Measurements from ENCODE around the gene LSM2. TPM values are rescaled to one million over a fixed set of nuclear protein-coding genes. Genes with fewer than 3 reads are reported as not detected.
A peak's percentile ranks its signal among the peaks of the same experiment; 100 is the strongest.
"Not testable (repeated sequence)": the region's sequence is repeated elsewhere in the genome, so short reads cannot be mapped to it uniquely, and the experiment has no call there.

Gene LSM2
- total and polyA plus RNA-seq, 9 of the 15 experiments (the other 6 are each of a cell fraction or from before 2014, with no cell fraction given): 154 to 407 (median 223) TPM

GRCh38 chr6:31817133-31817928, 10.6 kb upstream of the LSM2 start:
- WGBS (ENCODE audit: insufficient coverage, low coverage, missing lambda C conversion rate): under 1% methylated on average over 14 of the region's 37 CpGs
- Histone ChIP-seq H3K4me3 (peak overlapping the region; percentile 54), H3K27ac (ENCODE audit: extremely low read depth, low read depth, low read length) (peak overlapping the region; percentile 21; the same call in 1 of the 3 replicates), H3K4me2 (ENCODE audit: insufficient read depth, low read length) (peak overlapping the region; percentile 89), H3K79me2 (ENCODE audit: control insufficient read depth, insufficient read depth, low read length) (peaks cover 61% of the 10 kb centered on the region), H3K4me1 (replicated peaks in 1 of 2; ENCODE audit: control insufficient read depth in 2 of 2, insufficient read depth in 2 of 2, low read length in 2 of 2) (peaks cover 38 to 45% of the 10 kb centered on the region in 2 experiments), H3K9ac (ENCODE audit: insufficient read depth in 1 of 2, low read depth in 2 of 2, low read length in 2 of 2) (peak overlapping the region; percentile 53 to 90), H3K36me3 (ENCODE audit: control insufficient read depth, insufficient read depth, low read length) (peaks cover 23% of the 10 kb centered on the region), H4K20me1 (replicated peaks; ENCODE audit: control insufficient read depth, insufficient read depth, low read length) (peaks cover 16% of the 10 kb centered on the region)
- H3K27me3 ChIP-seq (ENCODE audit: control insufficient read depth in 2 of 2, insufficient read depth in 2 of 2, low read length in 2 of 2); in situ Hi-C loops (cut with MboI); CTCF ChIA-PET (ENCODE audit: low intra/inter-chr PET ratio); intact Hi-C loops (cut with micrococcal nuclease); H3K9me1 ChIP-seq (ENCODE audit: control insufficient read depth, insufficient read depth, low read length); DNase-seq (ENCODE audit: extremely low read depth in 1 of 4, low spot score in 3 of 4); H2AFZ ChIP-seq (ENCODE audit: low read depth, low read length); H3K9me3 ChIP-seq (replicated peaks; ENCODE audit: control insufficient read depth, insufficient read depth, low read depth, low read length): not testable (repeated sequence)
- BruUV-seq (replicated peaks): TSS peak; percentile 60
- ATAC-seq (peak; percentile 3), FAIRE-seq (peak; percentile 42)
- POLR2A ChIA-PET: interaction anchor here (0.8 to 1.9 kb wide), 15 partner anchors 9 to 266 kb away, joined by 3 to 20 read pairs (median 4); partner anchors contain the start of genes CLIC1, GPANK1, HSPA1B and LSM2
- TF ChIP-seq, protein P1, sequence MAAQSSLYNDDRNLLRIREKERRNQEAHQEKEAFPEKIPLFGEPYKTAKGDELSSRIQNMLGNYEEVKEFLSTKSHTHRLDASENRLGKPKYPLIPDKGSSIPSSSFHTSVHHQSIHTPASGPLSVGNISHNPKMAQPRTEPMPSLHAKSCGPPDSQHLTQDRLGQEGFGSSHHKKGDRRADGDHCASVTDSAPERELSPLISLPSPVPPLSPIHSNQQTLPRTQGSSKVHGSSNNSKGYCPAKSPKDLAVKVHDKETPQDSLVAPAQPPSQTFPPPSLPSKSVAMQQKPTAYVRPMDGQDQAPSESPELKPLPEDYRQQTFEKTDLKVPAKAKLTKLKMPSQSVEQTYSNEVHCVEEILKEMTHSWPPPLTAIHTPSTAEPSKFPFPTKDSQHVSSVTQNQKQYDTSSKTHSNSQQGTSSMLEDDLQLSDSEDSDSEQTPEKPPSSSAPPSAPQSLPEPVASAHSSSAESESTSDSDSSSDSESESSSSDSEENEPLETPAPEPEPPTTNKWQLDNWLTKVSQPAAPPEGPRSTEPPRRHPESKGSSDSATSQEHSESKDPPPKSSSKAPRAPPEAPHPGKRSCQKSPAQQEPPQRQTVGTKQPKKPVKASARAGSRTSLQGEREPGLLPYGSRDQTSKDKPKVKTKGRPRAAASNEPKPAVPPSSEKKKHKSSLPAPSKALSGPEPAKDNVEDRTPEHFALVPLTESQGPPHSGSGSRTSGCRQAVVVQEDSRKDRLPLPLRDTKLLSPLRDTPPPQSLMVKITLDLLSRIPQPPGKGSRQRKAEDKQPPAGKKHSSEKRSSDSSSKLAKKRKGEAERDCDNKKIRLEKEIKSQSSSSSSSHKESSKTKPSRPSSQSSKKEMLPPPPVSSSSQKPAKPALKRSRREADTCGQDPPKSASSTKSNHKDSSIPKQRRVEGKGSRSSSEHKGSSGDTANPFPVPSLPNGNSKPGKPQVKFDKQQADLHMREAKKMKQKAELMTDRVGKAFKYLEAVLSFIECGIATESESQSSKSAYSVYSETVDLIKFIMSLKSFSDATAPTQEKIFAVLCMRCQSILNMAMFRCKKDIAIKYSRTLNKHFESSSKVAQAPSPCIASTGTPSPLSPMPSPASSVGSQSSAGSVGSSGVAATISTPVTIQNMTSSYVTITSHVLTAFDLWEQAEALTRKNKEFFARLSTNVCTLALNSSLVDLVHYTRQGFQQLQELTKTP (IDR thresholded peaks at IDR 0.05; ENCODE audit: low read depth in 1 of 2, partially characterized antibody in 2 of 2): peak in 1 of 2 experiments; percentile 21
- TF ChIP-seq RBFOX2 (IDR thresholded peaks at IDR 0.05; ENCODE audit: low read depth, low read length) (peak; percentile 53; the same call in 1 of the 2 replicates), ZNF23 (CRISPR knock-in tag; IDR thresholded peaks at IDR 0.05) (0 out of 2 replicates have a peak, but pooled peaks have one; percentile 27), HEY1 (CRISPR knock-in tag; IDR thresholded peaks at IDR 0.05; ENCODE audit: borderline replicate concordance) (peak; percentile 9; the same call in 1 of the 2 replicates), PHTF2 (CRISPR knock-in tag; IDR thresholded peaks at IDR 0.05) (peak; percentile 84; the same call in 1 of the 2 replicates), MTA1 (IDR thresholded peaks at IDR 0.05; ENCODE audit: borderline replicate concordance) (0 out of 2 replicates have a peak, but pooled peaks have one; percentile 22), ZBTB7A (IDR thresholded peaks at IDR 0.05; ENCODE audit: borderline replicate concordance, control insufficient read depth, low read depth, low read length) (peak; percentile 72; the same call in 1 of the 2 replicates), SIN3A (IDR thresholded peaks at IDR 0.05; ENCODE audit: borderline replicate concordance in 2 of 2, control insufficient read depth in 1 of 2, low read depth in 2 of 2, low read length in 2 of 2) (0 out of 4 replicates have a peak, but pooled peaks of 1 of the 2 experiments have one; percentile 67)
- TF ChIP-seq, protein P2, sequence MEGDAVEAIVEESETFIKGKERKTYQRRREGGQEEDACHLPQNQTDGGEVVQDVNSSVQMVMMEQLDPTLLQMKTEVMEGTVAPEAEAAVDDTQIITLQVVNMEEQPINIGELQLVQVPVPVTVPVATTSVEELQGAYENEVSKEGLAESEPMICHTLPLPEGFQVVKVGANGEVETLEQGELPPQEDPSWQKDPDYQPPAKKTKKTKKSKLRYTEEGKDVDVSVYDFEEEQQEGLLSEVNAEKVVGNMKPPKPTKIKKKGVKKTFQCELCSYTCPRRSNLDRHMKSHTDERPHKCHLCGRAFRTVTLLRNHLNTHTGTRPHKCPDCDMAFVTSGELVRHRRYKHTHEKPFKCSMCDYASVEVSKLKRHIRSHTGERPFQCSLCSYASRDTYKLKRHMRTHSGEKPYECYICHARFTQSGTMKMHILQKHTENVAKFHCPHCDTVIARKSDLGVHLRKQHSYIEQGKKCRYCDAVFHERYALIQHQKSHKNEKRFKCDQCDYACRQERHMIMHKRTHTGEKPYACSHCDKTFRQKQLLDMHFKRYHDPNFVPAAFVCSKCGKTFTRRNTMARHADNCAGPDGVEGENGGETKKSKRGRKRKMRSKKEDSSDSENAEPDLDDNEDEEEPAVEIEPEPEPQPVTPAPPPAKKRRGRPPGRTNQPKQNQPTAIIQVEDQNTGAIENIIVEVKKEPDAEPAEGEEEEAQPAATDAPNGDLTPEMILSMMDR (IDR thresholded peaks at IDR 0.05 in 2 of 3, conservative IDR thresholded peaks at IDR 0.05 in 1 of 3; ENCODE audit: insufficient read depth in 2 of 3, low read depth in 1 of 3, low read length in 3 of 3): peak in 1 of 3 experiments; percentile 36; a peak in 1 of 6 replicates
